Measurements from ENCODE around the gene ELFN1.

Gene ELFN1

DNA sequence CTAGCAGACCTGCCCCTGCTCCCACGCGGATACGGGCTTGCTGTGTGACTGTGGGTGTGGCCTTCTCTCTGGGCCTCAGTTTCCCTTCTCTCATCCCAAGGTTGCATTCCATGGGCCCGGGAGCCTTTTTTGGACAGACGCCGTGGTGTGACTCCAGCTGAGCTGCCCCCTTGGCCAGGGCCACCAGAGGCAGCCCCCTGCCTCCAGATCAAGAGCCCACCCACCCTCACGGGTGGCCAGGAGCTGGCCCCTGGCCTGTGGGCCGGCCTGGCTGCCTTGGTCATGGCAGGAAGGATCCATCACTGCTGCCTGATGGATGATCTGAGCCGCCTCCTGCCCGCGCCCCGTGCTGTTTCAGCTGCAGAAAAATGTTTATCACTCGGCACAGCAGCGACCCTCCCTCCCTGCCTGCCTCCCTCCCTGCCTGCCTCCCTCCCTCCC is 27.8 kb upstream of the ELFN1 start:
- DNase-seq (ENCODE audit: low read depth), result no peak

DNA sequence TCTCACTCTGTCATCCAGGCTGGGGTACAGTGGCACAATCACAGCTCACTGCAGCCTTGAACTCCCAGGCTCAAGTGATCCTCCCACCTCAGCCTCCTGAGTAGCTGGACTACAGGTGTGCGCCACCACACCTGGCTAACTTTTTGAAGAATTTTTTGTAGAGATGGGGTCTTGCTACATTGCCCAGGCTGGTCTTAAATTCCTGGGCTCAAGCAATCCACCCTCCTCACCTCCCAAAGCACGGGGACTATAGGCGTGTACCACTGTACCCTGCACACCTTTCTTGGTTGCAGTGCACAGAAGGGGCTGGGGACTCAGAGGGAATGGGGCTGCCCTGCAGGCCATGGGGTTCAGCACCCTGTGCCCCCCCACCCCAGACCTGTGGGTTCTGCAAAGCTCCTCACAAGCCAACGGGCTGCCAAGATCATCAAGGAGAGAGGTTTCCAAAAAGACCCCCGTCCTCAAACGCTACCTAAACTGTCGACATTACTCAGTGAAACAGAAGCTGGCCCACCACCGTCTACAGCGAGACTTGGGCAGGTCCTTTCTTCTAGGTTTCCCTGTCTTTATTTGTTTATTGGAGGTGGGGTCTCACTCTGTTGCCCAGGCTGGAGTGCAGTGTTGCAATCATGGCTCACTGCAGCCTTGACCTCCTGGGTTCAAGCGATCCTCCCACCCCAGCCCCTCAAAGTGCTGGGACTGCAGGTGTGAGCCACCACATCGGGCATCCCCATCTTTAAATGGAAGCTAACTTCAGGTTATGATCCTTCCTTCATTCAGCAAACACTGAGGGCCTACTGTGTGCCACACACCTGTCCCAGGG is 26.6 kb upstream of the ELFN1 start:
- DNase-seq (ENCODE audit: low read depth), result no peak

DNA sequence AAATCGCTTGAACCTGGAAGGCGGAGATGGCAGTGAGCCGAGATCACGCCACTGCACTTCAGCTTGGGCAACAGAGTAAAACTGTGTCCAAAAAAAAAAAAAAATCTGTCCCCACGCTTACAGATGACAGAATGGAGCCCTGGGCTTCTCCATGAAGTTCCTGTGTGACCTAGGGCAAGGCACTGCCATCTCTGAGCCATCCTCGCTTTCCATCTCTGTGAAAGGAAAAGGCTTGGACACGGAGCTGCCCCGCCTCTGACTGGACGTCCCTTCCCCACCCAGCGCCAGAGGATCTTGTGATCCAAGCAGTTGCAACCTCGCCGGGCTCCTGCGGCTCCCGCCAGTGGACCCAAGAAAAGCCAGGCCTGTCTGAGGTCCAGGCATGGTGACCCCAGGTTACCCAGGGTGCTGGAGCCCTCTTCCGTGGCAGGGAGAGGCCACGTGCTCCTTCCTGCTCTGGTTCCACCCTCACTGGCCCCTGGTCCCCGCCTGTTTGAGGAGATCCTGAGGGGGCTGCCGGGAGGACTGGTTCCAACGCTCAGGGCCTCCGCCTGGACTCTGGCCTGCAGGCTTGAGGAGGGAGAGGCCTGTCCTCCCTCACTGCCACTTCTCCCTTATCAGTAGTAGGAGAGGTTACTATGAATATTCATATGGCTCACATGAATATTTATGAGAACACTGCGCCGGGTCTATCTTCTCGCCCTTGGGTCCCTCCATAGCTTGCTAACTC is 25.6 kb upstream of the ELFN1 start:
- DNase-seq (ENCODE audit: low read depth), result no peak

DNA sequence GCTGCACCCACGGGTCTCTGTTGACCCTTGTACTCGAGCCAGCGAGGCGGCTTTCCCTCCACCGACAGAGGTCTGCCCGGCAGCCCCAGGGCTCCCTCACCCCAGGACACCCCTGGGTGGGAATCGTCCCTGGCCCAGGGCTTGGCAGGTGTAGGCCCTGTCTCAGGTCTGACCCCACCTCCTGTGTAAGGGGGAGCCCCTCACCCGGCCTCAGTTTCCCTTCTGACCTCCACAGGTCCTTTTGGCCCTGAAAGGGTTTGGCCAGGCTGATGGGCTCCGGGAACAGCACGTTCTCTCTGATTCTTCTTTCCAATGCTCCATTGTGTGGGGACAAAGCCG is 25.0 kb upstream of the ELFN1 start:
- DNase-seq (ENCODE audit: low read depth), result no peak

DNA sequence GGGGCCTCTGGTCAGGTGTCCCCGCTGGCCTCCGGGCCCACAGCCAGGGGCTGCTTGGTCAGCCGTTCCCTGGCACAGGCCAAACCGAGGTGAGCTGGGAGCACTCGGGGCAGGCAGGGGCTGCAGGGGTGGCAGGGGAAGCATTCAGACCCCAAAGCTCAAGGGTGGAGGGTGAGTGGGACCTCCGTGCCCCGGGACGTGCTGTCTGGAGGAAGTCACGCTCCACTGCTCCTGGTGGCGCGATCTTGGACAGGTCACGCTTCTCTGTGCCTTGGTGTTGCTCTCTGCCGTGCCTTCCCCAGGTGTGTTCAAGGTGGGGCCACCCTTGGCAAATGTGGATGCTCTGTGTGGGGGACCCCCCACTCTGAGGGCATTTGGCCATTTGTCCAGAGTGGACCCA is 24.6 kb upstream of the ELFN1 start:
- no peak for DNase-seq (ENCODE audit: low read depth)

DNA sequence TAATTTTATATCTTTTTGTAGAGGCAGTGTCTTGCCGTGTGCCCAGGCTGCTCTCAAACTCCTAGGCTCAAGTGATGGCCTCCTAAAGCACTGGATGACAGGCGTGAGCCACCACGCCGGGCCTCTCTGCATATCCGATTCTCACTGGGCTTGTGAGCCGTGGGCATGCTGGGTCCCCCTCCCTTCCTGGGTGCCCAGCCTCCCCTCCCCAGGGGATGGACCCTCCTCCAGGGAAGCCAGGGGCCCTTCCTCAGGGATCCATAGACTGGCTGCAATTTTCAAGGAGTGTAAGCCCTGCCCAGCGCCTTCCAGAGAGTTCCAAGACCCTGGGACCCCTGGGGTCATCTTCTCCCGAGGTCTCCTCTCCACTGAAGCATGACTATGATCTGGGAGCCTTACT is 23.7 kb upstream of the ELFN1 start:
- DNase-seq (ENCODE audit: low read depth), result no peak

DNA sequence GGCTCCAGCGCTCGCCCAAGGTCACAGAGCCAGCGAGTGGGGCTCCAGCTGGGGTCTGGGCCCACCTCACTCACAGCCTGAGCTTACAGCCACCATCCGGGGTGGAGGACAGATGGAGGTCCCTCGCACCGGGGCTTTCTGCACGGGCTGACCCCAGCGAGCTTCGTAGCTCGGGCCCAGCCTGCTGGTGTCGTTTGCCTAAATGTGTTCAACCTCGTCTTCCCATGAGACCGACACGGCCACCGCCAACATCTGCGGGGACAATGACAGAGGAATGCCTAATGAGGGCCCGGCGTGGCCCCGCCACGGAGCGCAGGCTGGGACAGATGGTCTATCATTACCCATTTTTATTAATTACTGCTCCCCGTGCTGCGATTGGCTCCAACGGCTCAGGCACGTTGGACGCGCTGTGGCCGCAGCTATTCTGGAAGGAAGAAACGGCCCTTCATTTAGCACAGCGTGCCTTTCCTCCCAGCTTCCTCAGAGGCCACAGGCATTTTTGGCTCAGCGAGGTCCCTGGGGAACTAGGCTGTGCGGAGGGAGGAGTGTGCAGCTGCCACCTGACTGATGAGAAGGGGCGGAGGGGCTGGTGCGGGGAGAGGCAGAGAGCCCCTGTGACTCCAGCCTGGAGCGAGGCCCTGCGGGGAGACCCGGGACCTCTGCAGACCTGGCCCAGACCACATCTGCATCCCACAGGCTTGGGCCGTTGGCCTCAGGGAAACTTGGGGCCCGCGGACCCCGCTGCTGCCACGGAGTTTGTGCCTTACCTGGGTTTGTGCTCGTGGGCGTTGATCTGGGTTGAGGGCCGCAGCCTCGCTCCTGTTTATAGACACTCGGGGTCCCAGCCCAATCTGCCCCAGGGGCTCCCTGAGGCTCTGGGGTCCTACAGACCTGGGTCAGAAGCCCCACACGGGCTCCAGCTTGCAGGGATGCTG is 22.9 kb upstream of the ELFN1 start:
- DNase-seq (ENCODE audit: low read depth), result no peak

DNA sequence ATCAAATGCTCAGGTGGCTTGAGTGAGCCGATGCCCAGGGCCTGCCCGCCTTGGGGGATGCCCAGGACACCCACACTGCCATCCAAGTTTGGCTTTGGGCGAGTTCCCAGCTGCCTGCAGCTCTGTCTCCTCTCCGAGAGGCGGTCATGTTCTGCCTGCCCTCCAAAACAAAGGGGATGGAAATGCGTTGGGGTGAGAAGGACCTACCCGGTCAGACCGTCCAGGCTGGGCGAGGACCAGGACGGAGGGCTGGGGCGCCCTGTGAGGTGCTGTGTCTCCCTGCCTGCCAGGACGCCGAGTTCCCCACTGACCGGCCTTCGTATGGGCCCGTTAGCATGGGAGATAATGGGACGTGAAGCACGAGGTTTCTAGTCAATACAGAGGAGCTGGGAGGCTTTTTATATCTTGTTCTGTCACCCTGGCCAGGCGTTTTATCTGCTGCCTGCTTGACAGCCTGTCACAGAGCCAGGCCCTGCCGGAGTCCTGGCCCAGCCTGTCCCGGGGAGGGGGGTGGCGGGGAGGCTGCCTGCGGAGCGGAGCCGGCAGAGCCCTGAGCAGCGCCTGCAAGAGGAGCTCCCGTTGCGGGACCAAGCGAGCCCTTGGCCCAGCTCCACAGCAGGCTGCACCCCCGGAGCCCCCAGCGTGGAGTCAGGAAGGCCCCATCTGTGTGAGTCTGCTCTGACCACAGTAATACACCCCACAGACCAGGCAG is 22.0 kb upstream of the ELFN1 start:
- no peak for DNase-seq (ENCODE audit: low read depth)

DNA sequence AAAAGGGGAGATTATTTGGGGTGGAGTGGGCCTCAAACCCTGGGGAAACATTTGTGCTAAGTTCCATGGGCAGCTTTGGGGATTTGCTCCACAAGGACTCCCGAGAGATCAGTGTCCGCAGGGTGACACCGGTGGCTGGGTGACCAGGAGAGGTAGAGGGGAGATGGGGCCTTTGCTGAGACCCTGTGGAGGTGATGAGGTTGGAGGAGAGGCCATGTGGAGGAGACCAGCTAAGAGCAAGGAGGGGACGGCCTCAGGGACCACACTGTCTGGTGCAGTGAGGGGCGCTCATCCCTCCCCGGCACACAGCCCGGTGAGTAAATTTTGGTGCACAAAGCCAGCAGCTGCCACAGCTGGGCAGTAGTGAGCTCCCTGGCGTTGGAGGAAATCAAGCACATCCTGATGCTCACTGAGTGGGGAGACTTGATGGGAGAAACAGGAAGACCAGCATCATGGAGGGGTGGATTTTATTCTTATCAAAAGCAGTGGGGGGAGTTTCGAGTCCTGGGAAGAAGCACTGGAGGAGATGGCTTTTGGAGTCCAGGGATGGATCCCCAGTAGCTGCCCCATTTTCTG is 20.2 kb upstream of the ELFN1 start:
- DNase-seq (ENCODE audit: low read depth), result no peak

DNA sequence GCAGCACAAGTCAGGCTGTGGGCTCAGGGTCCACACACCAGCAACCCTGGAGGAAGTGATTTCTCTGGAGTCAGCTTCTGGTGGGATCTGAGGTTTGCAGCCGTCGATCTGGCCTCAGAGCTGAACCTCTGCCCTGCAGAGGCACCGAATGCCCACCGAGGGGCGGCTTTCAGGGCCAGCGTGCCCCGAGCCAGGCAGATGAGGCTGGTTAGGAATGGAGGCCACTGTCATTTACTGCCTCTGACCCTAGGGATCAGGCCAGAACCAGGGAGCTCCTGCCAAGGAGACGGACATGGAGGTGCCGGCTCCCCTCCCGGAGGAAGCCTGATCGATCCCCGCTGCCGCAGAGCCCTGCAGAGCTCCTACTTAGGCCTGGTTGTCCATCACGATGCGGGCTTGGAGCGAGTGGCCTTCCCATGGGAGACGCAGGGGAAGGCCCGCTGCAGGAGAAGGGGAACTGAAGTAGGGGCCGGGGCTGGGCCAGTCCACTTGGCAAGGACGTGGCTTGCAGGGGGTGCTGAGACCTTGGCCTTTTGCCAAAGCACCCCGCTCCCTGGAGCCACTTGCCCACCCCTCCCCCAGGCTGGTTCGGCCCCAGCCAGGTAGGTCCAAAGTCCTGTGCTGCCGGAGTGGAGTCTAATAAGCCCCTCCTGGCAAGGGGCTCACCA is 19.6 kb upstream of the ELFN1 start:
- no peak for DNase-seq (ENCODE audit: low read depth)

DNA sequence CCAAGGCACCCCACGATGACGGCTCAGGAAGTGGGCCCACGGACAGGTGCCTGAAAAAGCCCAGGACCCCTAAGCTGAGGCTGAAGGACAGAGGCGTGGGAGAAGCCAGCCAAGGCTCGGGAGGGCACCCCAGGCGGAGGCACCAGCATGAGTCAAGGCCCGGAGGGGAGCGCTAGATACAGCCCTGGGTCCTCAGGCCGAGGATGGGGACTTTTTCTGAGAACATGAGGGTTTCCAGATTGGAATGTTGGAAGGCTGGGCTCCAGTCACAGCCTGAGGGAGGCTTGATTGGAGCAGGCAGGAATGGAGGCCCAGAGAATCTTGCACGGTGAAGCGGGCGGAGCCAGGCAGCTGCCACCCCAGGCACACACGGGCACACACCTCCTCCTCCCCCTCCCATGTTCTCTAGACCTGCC is 19.0 kb upstream of the ELFN1 start:
- no peak for DNase-seq (ENCODE audit: low read depth)

DNA sequence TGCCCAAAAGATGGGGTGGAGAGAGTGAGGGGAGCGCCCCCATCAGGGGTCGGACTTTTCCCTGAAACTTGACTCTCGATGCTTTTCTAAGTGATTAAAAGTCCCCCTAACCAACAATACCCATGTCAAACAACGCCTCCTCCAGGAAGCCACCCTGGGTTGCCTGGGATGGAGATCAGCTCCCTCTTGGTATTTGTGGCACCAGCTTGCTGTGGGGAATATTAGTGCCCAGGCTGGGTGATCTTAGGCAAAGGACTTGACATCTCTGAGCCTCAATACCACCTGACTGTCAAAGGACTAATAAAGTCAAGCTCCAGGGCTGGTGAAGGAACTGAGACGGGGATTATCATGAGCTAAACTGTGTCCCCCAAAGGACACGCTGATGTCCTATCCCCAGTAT is 18.2 kb upstream of the ELFN1 start:
- DNase-seq (ENCODE audit: low read depth), result no peak

DNA sequence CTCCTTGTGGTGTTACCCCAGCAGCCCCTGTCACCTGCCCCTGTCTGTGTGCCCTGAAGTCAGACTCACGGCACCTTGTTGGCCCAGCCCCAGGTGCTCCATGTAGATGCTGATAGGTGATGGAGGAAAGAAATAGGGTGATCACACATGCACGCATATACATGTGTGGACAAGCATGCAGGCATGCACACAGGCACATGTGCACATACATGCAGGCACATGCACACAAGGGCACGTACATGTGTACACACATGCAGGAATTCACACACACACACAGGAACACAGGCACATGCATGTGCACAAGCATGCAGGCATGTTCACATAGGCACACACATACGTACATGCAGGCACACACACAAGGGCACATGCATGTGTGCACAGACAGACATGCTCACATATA is 16.6 kb upstream of the ELFN1 start:
- DNase-seq (ENCODE audit: low read depth), result no peak

DNA sequence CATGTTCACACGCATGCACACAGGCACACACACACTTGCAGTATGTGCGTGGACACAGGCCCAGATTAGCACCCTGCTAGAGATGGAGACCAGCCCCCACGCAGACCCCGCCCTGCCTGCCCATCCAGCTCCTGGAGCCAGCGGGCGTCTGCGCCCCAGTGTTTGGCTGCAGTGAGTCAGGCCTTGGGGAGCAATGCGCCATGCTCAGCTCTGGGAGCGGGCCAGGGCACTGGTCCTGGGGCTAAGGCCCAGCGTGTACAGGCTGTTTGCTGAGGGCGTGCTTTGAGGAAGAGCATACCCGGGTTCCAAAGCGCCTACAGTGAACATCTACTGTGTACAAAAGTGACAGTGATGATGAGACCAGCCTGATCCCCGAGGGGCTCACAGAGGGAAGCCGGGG is 16.0 kb upstream of the ELFN1 start:
- DNase-seq (ENCODE audit: low read depth), result no peak

DNA sequence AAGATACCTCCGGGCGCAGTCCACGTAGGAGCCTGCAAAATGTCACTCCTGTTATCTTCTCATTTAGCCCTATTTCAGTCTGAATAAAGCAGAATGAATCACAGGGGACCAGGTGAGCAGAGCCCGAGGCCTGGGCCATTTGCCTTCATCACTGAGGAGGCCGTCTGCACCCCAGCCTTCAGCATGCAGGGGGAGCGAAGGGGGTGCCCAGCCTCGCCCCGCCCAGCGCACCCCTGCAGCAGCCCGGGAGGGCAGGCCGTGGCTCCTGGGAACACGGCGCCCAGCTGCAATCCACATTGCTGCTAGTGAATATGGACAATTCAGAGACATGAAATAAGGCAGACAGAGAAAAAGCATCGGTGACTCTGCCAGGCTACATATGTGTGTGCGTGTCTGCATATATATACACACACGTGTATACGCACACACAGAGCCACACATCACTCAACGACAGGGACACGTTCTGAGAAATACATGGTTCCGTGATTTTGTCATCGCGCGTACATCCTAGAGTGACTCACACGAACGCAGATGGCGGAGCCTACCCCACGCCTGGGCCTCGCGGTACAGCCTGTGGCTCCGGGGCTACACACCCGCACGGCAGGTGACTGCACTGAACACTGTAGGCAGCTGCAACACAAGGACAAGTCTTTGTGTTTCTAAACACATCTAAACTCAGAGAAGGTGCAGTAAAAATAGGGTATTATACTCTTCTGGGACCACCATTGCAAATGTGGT is 15.2 kb upstream of the ELFN1 start:
- no peak for DNase-seq (ENCODE audit: low read depth)

DNA sequence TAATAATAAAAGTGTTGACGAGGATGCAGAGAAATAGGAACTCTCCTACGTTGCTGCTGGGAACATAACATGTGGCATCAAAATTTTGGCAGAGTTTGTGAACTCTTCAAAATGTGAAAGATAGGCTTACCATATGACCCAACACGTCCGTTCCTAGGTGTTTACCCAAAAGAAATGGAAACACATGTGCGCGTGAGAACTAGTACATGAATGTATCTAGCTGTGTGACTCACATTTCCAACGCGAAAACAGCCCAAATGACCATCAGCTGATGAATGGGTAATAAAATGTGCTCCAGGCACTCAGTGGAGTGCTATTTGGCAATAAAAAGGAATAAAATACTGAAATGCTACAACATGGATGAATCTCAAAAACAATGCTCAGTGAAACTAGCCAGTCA is 10.4 kb upstream of the ELFN1 start:
- peak; percentile 98 for DNase-seq (ENCODE audit: low read depth)

DNA sequence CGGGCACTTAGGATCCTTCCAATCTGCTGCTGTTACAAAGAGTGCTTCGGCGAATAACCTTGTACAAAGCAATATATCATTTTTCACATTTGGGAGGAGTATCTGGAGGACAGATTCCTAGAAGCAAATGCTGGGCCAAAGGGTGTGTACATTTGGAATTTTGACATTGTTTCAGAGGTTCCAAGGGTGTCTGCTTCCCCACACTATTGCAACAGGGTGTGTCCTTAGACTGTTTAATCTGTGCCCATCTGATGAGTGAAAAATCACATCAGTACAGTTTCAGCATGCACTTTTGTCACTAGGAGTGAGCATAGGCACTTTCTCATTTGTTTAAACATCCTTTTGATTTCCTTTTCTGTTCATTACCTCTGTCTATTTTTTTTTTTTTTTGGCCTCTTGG is 8.6 kb upstream of the ELFN1 start:
- no peak for DNase-seq (ENCODE audit: low read depth)

DNA sequence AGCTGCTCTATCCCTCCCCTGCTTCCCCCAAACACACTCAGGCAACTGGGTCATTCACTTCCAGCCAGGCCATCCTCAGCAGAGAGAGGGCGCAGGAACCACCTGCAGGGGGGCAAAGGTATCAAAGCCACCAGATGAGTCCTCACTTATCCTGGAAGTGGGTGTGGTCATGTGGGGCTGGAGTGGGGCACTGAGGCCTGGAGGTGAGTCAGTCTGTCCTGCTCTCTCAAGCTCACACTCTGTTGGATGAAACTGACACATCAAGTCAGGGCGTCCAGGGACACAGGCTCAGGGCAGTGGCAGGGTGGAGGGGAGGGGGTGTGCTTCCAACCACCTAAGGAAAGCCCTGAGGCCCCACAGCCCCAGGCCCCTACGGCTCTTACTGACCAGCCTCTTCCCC is 8.0 kb upstream of the ELFN1 start:
- no peak for DNase-seq (ENCODE audit: low read depth)

DNA sequence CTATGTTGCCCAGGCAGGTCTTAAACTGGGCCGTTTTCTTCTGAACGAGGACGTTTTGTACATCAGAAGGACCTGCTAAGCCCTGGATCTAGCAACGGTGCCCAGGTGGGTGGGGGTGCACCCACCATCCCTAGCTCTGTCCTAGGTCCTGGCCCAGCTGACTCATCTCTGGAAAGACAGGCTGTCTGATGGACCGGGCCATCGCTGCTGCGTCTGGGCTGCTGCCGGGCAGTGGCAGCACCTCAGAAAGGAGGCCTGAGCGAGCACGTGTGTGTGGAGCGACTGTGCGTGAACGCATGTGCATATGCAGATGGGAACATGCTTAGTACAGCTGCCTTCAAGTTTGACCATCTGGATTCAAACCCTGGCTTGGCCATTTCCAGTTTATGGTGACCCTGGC is 7.3 kb upstream of the ELFN1 start:
- no peak for DNase-seq (ENCODE audit: low read depth)

DNA sequence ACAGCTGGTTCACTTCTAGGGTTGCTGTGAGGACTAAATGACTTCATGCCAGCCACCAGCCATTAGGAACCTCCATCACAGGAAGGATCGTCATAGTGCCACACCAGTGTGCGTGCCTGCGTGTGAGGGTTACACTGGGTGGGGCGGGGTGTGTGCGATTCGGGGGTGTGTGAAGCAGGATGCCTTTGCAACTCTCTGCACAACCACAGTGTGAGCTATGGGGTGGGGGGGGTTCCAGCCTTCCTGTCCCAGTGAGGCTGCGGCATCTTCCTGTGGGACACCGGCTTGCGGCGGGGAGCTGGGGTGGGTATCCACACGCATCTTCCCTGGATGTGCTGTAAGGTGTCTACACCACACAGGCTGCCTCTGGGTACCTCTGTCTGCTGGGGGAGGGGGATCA is 6.9 kb upstream of the ELFN1 start:
- no peak for DNase-seq (ENCODE audit: low read depth)
